ENCODE measurements around the gene ITGB3BP. TPM values are rescaled to one million over a fixed set of nuclear protein-coding genes. Genes with fewer than 3 reads are reported as not detected.
A peak's percentile ranks its signal among the peaks of the same experiment; 100 is the strongest.
"Not testable (repeated sequence)": the region's sequence is repeated elsewhere in the genome, so short reads cannot be mapped to it uniquely, and the experiment has no call there.

The ITGB3BP gene
- total RNA-seq, 2 donors from 2014 or later, result 7.4 to 16.1 TPM

DNA sequence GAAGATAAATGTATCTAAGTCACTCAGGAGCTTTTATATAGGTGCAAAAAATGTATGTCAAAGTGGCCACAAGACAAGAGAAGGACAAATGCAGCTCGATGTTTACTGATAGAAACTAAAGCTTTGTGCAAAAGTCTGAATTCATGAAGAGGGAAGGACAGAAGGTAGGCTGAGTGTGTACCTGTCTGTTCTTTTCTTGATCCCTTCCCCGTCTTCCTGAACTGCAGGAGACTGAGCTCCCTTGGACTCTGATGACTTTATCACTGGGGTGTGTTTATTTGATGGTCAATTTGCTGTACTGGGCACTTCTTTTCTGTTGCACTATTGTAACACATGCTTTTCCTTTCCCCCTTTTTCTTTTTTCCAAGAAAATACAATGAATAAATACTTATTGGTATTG is 25.4 kb downstream of the ITGB3BP start:
- intact Hi-C loops (cut with DNase I), result no loop called here
- 61% methylated on average over 2 of the region's 2 CpGs for WGBS

DNA sequence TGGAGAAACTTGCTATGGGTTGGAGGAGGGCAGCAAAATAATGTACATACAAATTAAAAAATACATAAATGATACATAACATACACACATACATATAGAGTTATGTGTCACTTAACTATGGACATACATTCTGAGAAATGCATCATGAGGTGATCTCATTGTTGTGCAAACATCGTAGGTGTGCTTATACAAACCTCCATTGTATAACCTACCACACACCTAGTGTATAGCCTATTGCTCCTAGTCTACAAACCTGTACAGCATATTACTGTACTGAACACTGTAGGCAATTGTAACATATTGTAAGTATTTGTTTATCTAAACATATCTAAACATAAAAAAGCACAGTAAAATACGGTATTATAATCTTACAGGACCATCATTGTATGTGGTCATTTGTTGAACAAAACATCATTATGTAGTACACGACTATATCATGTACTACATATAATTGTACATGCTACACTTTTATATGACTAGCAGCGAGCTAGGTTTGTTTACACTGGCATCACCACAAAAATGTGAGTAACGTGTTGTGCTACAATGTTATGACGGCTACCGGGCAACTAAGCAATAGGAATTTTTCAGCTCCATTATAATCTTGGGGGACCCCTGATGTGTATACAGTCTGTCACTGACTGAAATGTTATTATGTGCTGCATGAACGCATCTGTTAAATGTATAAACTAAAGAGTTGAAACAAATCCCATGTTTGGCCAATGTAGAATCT is 35.5 kb downstream of the ITGB3BP start:
- WGBS, result 40% methylated on average over 8 of the region's 8 CpGs
- Histone ChIP-seq H3K9me3 (no peaks in the 10 kb centered on the region), H3K27ac (no peak overlapping the region), H3K27me3 (replicated peaks; ENCODE audit: insufficient read depth) (no peaks in the 10 kb centered on the region), H3K4me3 (no peak overlapping the region), H3K4me1 (replicated peaks) (no peaks in the 10 kb centered on the region), H3K36me3 (no peaks in the 10 kb centered on the region)
- intact Hi-C loops (cut with DNase I), result no loop called here
- peak; percentile 36 for TF ChIP-seq POLR2AphosphoS5 (IDR thresholded peaks at IDR 0.05)
- TF ChIP-seq POLR2A (IDR thresholded peaks at IDR 0.05), result no peak
- peak; percentile 20 for DNase-seq (ENCODE audit: low spot score)

More for the DNA sequence above, 25.4 kb downstream of the ITGB3BP start:
- Histone ChIP-seq H3K27ac (no peak overlapping the region), H3K27me3 (replicated peaks; ENCODE audit: insufficient read depth) (no peaks in the 10 kb centered on the region), H3K9me3 (no peaks in the 10 kb centered on the region), H3K36me3 (no peaks in the 10 kb centered on the region), H3K4me1 (replicated peaks) (no peaks in the 10 kb centered on the region), H3K4me3 (no peak overlapping the region)
- TF ChIP-seq CTCF (IDR thresholded peaks at IDR 0.05) (no peak), POLR2AphosphoS5 (IDR thresholded peaks at IDR 0.05) (no peak), POLR2A (IDR thresholded peaks at IDR 0.05) (no peak)
- no peak for DNase-seq (ENCODE audit: low spot score)

- DNase-seq (ENCODE audit: low spot score), result no peak
- WGBS, result 66% methylated on average over 1 of the region's 1 CpG
Observed at GRCh38 chr1:63486629-63487028, 36.4 kb downstream of the ITGB3BP start.

GRCh38 chr1:63480057-63480456 is 43.0 kb downstream of the ITGB3BP start:
- TF ChIP-seq POLR2A (IDR thresholded peaks at IDR 0.05), result no peak
- no peak for TF ChIP-seq POLR2AphosphoS5 (IDR thresholded peaks at IDR 0.05)
- TF ChIP-seq CTCF (IDR thresholded peaks at IDR 0.05), result no peak
- H3K36me3 ChIP-seq, result no peaks in the 10 kb centered on the region
- no peaks in the 10 kb centered on the region for H3K9me3 ChIP-seq
- H3K4me1 ChIP-seq (replicated peaks), result no peaks in the 10 kb centered on the region
- whole genome bisulfite sequencing, result 61% methylated on average over 1 of the region's 1 CpG
- no peak overlapping the region for H3K4me3 ChIP-seq
- DNase-seq (ENCODE audit: low spot score), result no peak
- intact Hi-C loops (cut with DNase I), result no loop called here
- no peak overlapping the region for H3K27ac ChIP-seq
- no peaks in the 10 kb centered on the region for H3K27me3 ChIP-seq (replicated peaks; ENCODE audit: insufficient read depth)

More at GRCh38 chr1:63486629-63487028, 36.4 kb downstream of the ITGB3BP start:
- Histone ChIP-seq H3K27me3 (replicated peaks; ENCODE audit: insufficient read depth) (no peaks in the 10 kb centered on the region), H3K4me3 (no peak overlapping the region), H3K36me3 (no peaks in the 10 kb centered on the region), H3K4me1 (replicated peaks) (no peaks in the 10 kb centered on the region), H3K27ac (no peak overlapping the region), H3K9me3 (no peaks in the 10 kb centered on the region)
- TF ChIP-seq POLR2AphosphoS5 (IDR thresholded peaks at IDR 0.05) (no peak), CTCF (IDR thresholded peaks at IDR 0.05) (no peak), POLR2A (IDR thresholded peaks at IDR 0.05) (no peak)
- intact Hi-C loops (cut with DNase I), result no loop called here

GRCh38 chr1:63475761-63476160 is 47.3 kb downstream of the ITGB3BP start:
- TF ChIP-seq POLR2A (IDR thresholded peaks at IDR 0.05) (no peak), POLR2AphosphoS5 (IDR thresholded peaks at IDR 0.05) (no peak), CTCF (IDR thresholded peaks at IDR 0.05) (no peak)
- Histone ChIP-seq H3K4me3 (no peak overlapping the region), H3K9me3 (no peaks in the 10 kb centered on the region), H3K27me3 (replicated peaks; ENCODE audit: insufficient read depth) (no peaks in the 10 kb centered on the region), H3K27ac (no peak overlapping the region), H3K4me1 (replicated peaks) (no peaks in the 10 kb centered on the region), H3K36me3 (no peaks in the 10 kb centered on the region)
- DNase-seq (ENCODE audit: low spot score), result no peak
- 87% methylated on average over 7 of the region's 7 CpGs for whole genome bisulfite sequencing
- intact Hi-C loops (cut with DNase I), result no loop called here

GRCh38 chr1:63468683-63469082 is 54.3 kb downstream of the ITGB3BP start:
- H3K36me3 ChIP-seq; H3K4me1 ChIP-seq (replicated peaks); H3K9me3 ChIP-seq; DNase-seq (ENCODE audit: low spot score); intact Hi-C loops (cut with DNase I); H3K27me3 ChIP-seq (replicated peaks; ENCODE audit: insufficient read depth); H3K4me3 ChIP-seq; H3K27ac ChIP-seq: not testable (repeated sequence)
- 96% methylated on average over 5 of the region's 5 CpGs for WGBS

All from prostate gland (tissue), 2 donors.